GM18867 (cell line): ENCODE data around the gene PCSK7.
"Not testable (repeated sequence)": the region's sequence is repeated elsewhere in the genome, so short reads cannot be mapped to it uniquely, and the experiment has no call there.

Source experiments
- ATAC-seq: cut with Tn5 transposase; IDR thresholded peaks from one replicate; pipeline ENCODE4 v1.9.1; 2021; ENCODE audit warnings: mild to moderate bottlenecking, moderate library complexity; ENCODE audit not compliant: unreplicated experiment

PCSK7 gene

GRCh38 chr11:117183724-117184349, 48.0 kb downstream of the PCSK7 start:
- no peak for ATAC-seq

GRCh38 chr11:117183178-117183577, 48.7 kb downstream of the PCSK7 start:
- ATAC-seq, result not testable (repeated sequence)

GRCh38 chr11:117182551-117182935, 49.3 kb downstream of the PCSK7 start:
- no peak for ATAC-seq

- ATAC-seq, result no peak
Observed at GRCh38 chr11:117181586-117182550, 50.0 kb downstream of the PCSK7 start.

- no peak for ATAC-seq
Observed at GRCh38 chr11:117180661-117181585, 51.0 kb downstream of the PCSK7 start.

- ATAC-seq, result no peak
Observed at GRCh38 chr11:117180020-117180419, 51.9 kb downstream of the PCSK7 start.

GRCh38 chr11:117179048-117179999, 52.5 kb downstream of the PCSK7 start:
- peak; percentile 28 for ATAC-seq

- peak; percentile 90 for ATAC-seq
Observed at GRCh38 chr11:117178210-117179034, 53.5 kb downstream of the PCSK7 start, which contains the start of gene SIDT2. TSS of gene SIDT2 (plus strand) at chr11:117178743. CDS start at chr11:117179264, 521 bp downstream.

- ATAC-seq, result no peak
Observed at GRCh38 chr11:117177534-117178209, 54.2 kb downstream of the PCSK7 start.

GRCh38 chr11:117176186-117176585, 55.7 kb downstream of the PCSK7 start:
- no peak for ATAC-seq

GRCh38 chr11:117175781-117176180, 56.1 kb downstream of the PCSK7 start:
- ATAC-seq, result no peak

GRCh38 chr11:117175104-117175503, 56.8 kb downstream of the PCSK7 start:
- no peak for ATAC-seq

- ATAC-seq, result no peak
Observed at GRCh38 chr11:117172724-117173421, 59.0 kb downstream of the PCSK7 start.

- no peak for ATAC-seq
Observed at GRCh38 chr11:117171404-117172061, 60.3 kb downstream of the PCSK7 start.

- ATAC-seq, result no peak
Observed at GRCh38 chr11:117171007-117171403, 60.9 kb downstream of the PCSK7 start.

GRCh38 chr11:117170210-117170609, 61.7 kb downstream of the PCSK7 start:
- ATAC-seq, result no peak

GRCh38 chr11:117169736-117170135, 62.1 kb downstream of the PCSK7 start:
- no peak for ATAC-seq
